Spleen (tissue), 7 donors: ENCODE data around the gene JDP2.

Experiments used
- POLR2A ChIP-seq, 3 donors: fragments of 450-650 bp; IDR thresholded peaks; one replicate each; pipeline ENCODE4 v1.5.1; 2017; ENCODE audit warnings: antibody characterized with exemption in 3 of 3, mild to moderate bottlenecking in 1 of 3
- TF ChIP-seq, protein P1 (sequence below), 11 experiments: fragments of 200-600 bp in 7 of 11; fragments of 450-650 bp in 4 of 11; sonication (generic) in 4 of 11; IDR thresholded peaks in 8 of 11; conservative IDR thresholded peaks in 3 of 11; 1 replicate in 7 of 11; 2 replicates in 4 of 11; pipeline versions ENCODE4 v1.4.0 to v1.8.0; 2016 to 2021; ENCODE audit warnings: antibody characterized with exemption in 11 of 11, inconsistent platforms in 4 of 11, mild to moderate bottlenecking in 1 of 11
- donor health status: DM: no; HTN: no; CAD: no; lungs with moderate emphysema.
- donor health status: DM: no; HTN: no; CAD: no.
- donor health status: DM: no; HTN: no; CAD: no.

DNA sequence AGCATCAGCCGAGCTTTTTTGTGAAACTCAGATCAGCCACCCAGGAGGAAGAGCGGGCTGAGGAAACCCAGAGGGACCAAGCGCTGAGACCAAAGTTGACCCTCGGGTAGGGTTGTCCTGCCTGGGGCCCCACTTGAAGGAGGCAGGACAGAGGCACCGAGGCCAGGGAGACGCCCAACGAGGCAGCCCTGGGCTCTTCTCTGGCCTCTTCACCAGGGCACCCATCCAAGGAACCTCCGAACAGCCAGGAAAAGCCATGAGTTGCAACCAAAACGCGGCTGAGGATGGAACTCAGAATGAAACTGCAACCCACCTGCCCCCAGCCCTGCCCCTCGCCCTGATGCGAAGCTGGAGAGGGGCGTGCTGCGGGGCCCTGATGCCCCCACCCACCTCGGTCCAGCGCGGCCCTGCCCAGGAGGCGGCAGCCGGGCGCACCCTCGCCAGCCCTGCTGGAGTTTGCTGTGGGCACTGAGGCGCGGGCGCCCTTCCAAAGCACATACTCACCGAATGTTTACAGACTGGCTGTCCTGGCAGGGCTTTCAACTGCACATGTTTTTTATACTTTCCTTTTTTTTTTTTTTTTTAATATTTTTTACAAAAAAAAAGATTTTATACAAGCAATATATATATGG is 41.9 kb downstream of the JDP2 start:
- TF ChIP-seq, protein P1, sequence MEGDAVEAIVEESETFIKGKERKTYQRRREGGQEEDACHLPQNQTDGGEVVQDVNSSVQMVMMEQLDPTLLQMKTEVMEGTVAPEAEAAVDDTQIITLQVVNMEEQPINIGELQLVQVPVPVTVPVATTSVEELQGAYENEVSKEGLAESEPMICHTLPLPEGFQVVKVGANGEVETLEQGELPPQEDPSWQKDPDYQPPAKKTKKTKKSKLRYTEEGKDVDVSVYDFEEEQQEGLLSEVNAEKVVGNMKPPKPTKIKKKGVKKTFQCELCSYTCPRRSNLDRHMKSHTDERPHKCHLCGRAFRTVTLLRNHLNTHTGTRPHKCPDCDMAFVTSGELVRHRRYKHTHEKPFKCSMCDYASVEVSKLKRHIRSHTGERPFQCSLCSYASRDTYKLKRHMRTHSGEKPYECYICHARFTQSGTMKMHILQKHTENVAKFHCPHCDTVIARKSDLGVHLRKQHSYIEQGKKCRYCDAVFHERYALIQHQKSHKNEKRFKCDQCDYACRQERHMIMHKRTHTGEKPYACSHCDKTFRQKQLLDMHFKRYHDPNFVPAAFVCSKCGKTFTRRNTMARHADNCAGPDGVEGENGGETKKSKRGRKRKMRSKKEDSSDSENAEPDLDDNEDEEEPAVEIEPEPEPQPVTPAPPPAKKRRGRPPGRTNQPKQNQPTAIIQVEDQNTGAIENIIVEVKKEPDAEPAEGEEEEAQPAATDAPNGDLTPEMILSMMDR (IDR thresholded peaks at IDR 0.05 in 8 of 11, conservative IDR thresholded peaks at IDR 0.05 in 3 of 11) = no peak
- no peak for TF ChIP-seq POLR2A (IDR thresholded peaks at IDR 0.05)
